ENCODE results near the gene CAPN11.
A peak's percentile ranks its signal among the peaks of the same experiment; 100 is the strongest.
"Not testable (repeated sequence)": the region's sequence is repeated elsewhere in the genome, so short reads cannot be mapped to it uniquely, and the experiment has no call there.

The CAPN11 gene

DNA sequence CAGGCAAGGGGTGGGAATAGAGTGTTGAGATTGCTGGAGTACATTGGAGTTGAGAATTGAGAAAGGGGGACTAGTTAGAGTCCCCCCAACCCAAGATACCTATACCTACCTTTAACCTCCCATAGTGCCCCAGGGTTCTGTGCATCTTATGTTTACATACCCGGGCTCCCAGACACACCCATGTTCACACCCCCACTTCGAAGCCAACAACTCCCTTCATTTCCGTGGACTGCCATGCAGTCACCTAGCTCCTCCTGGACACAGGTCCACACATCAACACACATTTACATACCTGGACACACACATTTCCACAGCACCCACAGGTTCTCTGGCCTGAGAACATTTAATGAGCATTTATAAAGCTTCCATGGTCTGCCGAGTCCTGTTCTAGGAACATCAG is 26.1 kb upstream of the CAPN11 start:
- DNase-seq = no peak

DNA sequence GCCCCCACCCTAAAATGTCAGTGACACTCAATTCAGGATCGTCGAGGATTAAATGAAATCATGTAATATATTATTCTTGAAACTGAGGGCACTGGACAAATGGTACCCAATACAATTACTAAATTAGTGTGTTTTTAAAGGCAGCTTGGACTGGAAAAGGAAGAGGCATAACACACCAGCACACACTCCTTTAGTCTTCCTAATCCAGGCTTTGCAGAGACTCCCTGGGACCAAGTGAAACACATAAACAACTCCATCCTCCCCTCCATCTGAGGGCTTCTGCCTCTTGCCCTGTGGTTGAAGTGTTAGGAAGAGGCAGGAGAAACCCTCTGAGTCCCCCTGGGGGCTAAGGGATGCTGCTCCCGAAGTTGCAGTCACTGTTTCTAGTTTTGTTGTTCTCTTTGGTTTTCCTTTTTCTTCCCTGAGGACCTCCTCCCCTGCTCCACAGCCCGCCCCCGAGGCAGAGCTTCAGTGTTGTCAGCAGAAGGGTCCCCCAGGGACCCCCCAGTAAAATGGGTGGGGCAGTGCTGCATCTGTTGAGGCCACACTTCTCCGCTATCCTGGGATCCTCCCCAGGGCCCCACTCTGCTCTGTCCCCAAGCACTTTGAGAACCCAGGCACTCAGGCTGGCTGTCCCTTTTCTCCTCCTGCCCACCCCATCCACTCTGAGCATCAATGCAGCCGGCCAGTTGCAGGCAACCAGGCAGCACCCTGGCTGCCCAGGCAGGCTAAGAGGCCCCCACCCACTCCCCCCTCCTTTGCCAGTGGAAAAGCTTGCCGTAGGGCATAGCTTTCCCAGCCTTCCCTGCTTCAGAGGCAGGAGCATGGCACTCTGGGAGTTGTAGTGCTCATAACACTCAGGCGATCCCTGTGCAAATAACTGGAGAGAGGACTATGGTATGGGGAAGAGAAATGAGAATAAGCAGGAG is 25.4 kb upstream of the CAPN11 start:
- DNase-seq = no peak

DNA sequence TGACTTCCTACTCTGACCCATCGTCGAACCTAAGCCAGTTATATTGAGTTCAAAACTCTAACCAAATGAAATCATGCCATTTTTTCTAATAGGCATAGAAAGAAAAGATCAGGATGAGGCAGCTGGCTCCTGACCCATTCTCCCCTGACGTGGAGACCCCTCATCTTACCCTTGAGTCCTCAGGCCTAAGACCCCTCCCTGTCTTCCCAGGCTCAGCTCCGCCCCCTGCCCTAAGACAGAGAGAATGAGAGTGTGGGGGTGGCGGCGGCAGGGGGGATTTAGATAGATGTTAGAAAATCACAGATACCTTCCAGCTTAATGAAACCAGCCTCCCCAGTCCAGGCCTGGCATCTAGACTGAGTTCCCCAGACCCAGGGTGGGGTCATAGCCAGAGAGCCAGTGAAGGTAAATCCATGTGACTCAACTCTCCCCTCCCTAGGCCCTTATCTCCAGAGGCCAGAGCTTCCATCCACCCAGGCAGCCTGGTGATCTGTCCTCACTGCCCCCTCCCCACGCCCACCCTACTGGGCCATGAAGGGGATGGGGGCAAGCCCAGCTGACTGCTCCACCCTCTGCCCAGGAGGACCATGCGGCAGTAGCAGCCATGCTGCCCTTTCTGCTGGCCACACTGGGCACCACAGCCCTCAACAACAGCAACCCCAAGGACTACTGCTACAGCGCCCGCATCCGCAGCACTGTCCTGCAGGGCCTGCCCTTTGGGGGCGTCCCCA is 24.5 kb upstream of the CAPN11 start:
- DNase-seq = no peak

DNA sequence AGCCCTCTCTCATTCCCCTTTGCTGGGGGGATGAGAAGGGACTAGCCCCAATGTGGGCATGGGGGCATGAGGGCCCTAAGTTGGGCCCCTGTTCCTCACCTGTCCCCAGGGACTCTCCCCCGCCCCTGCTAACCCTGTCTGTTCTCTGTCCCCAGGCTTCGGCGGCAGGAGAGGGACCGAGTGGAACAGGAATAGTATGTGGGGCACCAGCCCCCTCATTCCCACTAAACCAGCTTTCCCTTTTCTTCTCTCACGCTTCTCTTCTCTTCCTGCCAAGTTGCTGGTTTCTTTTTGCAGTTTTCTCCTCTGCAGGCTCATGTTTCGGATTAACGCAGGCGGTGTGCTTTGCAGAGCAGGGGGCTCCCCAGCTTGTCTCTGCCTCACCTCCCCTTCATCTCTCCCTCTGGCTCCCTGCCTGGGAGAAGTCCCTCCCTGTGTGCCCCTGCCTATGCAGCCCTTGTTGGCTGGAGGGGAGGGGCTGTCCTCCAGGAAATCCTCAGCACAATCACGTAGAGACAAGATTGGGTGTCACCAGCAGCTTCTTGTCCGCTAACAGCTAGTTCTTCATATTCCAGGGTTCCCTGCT is 23.4 kb upstream of the CAPN11 start:
- DNase-seq = no peak

DNA sequence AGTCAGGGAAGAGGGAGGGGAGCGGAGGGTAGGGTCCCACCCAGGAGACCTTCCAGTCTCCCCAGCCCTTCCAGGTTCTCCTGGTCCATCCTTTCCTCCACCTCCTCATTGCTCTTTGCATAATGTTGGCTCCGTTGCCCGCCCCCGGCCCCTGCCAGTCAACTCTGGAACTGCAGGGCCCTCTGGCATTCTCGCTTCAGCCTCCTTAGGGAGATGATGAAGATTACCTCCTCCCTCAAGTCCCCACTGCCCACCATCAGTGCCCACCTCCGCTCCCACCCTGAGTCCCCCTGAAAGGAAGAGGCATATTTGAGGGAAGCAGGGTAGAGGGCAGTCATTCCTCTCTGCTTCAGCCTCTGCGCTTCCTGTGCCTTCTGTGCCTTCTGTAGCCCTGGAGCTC is 22.7 kb upstream of the CAPN11 start:
- no peak for DNase-seq

DNA sequence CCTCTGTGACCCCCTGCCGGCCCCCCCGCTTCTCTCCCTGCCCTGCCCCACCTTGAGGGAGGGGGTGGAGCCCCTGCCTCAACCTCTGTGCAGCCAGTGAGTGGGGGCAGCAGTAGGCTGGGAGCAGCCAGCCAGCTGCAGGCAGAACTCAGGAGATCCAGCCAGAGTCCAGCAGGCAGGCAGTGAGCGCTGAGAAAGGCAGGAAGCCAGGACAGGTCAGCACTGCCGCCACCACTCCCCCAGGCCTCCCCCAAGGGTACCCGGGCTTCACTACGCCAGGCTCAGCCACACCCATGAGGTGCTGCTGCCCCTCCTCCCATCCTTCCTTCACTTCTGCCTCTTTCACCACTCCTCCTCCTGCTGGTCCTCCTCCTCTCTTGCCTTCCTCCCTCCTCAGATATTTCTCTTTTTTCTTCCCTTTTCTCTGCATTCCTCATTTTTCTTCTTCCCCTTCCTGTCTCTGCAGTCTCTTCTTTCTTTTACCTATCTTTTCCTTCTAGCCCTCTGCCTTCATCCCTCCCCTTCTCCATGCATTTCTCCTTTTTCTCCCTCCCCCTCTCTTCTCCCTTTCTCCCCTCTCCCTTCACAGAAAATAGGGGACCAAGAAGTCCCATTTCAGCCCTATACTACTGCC is 19.8 kb upstream of the CAPN11 start:
- no peak for DNase-seq

DNA sequence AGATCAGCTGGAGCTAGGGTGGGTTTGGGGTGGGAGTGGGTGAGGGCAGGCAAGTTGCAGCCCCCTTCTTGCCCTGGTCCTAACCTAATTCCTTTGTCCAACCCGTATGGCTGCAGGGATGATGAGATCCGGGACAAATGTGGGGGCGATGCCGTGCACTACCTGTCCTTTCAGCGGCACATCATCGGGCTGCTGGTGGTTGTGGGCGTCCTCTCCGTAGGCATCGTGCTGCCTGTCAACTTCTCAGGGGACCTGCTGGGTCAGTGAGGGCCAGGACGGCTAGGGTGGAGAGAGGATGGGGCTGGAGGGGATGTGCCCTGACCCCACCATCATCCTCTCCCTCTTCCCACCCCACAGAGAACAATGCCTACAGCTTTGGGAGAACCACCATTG is 19.3 kb upstream of the CAPN11 start:
- no peak for DNase-seq

DNA sequence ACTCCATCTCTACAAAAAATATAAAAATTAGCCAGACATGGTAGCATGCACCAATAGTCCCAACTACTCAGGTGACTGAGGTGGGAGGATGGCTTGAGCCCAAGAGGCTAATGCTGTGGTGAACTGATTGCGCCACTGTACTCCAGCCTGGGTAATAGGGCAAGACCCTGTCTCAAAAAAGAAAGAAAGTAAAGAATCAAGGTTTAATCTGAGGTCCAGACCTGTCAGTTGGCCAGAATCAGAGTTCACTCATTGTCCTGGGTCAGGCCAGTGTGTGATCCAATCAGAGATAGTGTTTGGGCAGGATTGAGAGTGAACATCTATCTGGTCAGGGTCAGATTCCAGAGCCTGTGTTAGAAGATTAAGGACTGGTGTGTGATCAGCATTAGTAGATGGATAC is 15.8 kb upstream of the CAPN11 start:
- DNase-seq = no peak

DNA sequence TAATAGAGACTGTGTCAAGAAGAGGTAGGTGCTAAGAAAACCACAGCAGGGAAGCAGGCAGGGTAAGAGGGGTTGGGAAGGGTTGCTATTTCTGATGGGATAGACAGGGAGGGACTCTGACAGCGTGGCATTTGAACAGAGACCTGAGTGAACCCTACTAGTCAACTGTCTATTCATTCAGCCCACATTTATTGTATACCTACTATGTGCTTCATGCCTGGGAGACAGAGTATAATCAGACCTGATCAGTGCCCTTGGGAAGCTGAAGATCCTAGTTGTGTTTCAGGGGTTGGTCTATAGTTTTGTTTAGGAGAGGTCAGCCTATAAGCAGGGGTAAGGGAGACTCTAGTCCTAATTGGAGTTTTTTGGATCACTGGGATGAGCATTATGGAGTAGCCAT is 14.9 kb upstream of the CAPN11 start:
- DNase-seq = no peak

DNA sequence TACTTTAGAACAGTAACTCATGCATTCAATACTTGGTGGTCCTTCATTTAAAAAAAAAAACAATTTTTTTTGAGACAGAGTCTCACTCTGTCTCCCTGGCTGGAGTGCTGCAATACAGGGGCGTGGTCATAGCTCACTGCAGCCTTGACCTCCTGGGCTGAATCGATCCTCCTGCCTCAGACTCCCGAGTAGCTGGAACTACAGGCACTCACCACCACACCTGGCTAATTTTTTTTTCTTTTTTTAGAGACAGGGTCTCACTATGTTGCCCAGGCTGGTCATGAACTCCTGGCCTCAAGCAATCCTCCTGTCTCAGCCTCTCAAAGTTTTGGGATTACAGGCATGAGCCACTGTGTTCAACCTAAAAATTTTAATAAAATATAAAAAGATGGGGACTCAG is 14.1 kb upstream of the CAPN11 start:
- DNase-seq = not testable (repeated sequence)

DNA sequence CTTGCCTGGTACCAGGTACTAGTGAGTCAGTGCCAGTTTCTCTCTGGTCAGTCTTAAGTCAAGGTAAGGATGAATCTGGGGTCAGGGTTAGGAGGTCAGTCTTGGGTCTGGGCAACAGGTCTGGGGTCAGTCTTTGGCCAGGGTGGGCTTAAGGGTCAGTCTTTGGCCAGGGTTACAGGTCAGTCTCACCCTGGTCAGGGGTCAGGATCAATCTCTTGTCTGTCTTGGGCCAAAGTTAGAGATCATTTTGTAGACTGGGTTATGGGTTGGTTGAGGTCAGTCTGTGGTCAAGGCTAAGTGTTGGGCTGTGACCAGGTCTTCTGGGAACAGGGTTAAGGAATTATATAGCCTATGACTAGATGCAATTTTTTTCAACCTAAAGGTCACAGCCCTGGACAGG is 12.8 kb upstream of the CAPN11 start:
- DNase-seq = no peak

DNA sequence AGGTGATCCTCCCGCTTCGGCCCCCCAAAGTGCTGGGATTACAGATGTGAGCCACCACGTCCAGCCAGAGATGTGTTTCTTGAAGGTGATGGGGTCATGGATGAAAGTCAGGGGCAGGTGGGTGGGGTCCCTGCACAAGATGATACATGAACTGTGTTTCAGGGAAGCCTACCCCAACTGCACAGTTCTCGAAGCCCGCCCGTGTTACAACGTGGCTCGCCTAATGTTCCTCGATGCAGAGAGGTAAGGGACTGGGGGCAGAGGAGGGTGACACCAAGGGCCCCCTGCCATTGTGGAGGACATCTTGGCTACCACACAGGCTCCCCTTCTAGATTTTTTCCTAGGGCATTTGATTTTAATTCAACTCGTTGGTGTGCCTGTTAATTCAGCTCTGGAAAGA is 11.9 kb upstream of the CAPN11 start:
- no peak for DNase-seq

DNA sequence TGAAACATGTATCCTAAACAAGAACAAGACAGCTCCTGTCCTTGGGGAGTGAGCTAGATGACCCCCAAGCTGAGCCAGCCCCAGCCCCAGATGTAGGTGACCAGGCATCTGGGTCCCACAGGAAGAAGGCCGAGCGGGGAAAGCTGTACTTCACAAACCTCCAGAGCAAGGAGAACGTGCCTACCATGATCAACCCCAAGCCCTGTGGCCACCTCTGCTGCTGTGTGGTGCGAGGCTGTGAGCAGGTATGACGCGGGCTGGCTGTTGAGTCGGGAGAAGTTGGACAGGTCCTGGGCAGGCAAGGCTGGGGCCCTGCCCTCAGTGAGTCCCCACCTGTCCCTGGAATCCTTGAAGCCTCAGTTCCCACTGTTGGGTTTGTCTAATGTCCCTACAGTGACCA is 11.4 kb upstream of the CAPN11 start:
- DNase-seq = no peak

DNA sequence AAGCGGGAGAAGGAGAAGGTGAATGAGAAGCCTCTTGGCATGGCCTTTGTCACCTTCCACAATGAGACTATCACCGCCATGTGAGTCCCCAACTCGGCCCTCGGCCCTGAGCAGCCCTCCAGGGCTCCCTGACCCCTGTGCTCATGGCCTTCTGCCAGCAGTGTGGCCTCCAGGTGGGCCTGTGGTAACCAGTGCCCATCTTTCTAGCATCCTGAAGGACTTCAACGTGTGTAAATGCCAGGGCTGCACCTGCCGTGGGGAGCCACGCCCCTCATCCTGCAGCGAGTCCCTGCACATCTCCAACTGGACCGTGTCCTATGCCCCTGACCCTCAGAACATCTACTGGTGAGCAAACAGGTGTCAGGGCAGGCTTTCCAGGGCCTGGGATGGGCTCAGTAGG is 10.3 kb upstream of the CAPN11 start:
- no peak for DNase-seq

DNA sequence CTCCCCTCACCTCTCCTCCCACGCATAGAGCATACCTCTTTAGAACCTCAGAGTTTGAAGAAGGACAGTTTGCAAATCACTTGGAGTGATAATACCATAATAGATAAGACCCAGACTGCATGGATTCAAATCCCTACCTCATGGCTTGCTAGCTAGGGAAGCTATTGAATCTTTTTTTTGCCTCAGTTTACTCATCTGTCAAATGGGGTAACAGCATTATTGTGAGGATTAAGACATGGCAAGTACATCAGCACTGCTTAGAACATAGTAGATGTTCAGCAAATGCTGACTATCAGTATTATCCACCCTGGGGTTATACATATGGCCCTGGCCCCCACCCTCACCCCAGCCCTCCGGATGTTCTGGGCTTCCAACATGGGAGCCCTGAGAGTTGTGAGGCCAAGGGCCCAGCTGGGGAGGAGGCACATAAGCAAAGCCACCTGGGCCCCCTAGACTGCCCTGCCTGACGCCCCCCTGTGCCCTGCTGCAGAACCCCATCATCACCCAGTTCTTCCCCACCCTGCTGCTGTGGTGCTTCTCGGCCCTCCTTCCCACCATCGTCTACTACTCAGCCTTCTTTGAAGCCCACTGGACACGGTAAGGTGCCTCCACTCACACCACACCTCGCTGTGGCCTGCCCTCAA is 9.1 kb upstream of the CAPN11 start:
- DNase-seq = no peak

DNA sequence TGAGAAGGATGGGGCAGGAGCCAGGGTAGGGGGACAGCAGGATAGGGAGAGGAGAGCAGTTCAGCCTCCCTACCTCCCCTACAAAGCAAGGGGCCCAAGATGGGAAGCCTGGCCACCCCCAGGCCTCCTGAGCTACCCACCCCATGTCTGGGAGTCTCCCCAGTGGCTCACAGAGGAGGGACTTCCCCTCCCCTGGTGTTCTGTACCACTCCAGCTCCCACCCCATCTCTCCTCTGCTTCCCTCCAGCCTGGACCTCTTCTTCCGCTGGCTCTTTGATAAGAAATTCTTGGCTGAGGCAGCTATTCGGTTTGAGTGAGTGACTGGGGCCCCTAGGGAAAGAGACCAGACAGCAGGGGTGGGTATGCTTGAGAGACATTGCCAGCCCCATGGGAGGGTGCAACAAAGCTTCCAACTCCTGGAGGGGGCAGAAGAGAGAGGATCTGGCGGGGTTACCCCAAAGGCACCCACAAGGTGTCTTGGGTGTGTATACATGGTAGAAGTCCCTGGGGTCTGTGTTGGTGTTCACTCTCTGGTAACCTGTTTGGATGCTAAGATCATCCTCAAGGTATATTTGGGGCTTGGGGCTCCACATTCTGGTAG is 8.2 kb upstream of the CAPN11 start:
- DNase-seq = no peak

DNA sequence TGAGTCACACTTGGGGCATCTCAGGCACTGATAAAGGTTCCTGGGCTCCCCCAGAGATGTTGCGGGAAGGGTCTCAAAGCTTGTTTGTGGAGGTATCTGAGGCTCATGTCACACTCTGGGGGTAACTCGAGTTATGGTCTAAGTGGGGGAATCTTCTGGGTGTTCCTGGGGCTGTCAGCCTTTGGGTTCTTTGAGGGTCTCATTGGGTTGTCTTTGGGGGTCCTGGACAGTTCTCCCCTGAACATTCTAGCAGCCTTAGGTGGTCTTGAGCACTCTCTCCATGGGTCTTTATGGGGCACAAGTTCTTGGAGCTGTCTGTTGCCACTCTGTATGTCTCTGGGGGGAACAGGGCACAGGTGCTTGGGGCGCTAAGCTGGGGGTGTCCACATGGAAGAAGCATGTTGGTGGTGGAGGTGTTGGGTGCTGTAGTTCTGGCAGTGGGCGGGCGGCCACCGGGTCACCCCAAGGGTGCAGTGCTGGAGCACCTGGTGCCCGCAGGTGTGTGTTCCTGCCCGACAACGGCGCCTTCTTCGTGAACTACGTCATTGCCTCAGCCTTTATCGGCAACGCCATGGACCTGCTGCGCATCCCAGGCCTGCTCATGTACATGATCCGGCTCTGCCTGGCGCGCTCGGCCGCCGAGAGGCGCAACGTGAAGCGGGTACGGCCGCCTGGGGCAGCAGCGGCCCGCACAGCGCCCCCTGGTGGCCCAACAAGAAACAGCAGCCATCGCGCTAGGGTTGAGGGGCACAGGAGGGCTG is 7.1 kb upstream of the CAPN11 start:
- DNase-seq = peak; percentile 74 to 77

DNA sequence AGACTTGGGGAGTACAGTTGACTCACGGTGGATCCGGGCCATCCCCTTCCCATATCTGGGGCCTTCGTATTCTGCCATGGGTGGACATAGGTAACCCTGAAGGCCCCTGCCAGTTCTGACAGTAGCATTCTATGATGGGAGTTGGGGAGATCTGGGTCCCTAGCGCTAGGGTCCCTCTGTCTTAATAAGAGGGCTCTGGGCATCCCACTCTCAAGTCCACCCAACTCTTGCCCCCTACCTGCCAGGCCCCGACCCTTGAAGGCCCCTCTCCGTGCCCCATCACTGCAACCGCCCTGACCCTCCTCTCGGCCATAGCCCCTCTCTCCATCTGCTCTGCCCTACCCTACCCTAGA is 6.5 kb upstream of the CAPN11 start:
- no peak for DNase-seq

DNA sequence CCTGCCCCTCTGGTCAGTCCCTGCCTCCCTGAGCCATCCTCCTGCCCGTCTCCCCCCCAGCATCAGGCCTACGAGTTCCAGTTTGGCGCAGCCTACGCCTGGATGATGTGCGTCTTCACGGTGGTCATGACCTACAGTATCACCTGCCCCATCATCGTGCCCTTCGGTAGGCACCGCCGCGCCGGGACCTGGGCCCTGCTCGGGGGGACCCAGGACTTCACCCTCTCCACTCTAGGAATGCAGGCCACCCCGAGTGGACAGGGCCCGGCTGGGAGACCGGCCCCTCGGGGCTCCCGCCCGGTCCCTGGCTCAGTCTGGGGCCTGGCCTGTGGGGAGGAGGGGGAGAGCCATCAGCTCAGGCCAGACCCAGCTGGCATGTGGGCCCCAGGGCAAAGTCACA is 6.1 kb upstream of the CAPN11 start:
- DNase-seq = no peak

DNA sequence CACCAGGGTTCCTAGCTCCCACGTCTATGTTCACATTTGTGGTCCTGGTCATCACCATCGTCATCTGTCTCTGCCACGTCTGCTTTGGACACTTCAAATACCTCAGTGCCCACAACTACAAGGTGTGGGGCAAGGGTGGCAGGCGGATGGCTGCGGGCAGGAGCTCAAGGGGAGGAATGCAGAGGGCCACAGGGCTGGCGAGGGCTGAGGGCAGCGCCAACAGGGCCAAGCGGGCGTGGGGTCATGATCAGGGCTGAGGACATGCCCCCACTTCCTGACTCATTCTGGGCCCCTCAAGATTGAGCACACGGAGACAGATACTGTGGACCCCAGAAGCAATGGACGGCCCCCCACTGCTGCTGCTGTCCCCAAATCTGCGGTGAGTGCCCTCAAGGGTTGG is 4.6 kb upstream of the CAPN11 start:
- DNase-seq = no peak

DNA sequence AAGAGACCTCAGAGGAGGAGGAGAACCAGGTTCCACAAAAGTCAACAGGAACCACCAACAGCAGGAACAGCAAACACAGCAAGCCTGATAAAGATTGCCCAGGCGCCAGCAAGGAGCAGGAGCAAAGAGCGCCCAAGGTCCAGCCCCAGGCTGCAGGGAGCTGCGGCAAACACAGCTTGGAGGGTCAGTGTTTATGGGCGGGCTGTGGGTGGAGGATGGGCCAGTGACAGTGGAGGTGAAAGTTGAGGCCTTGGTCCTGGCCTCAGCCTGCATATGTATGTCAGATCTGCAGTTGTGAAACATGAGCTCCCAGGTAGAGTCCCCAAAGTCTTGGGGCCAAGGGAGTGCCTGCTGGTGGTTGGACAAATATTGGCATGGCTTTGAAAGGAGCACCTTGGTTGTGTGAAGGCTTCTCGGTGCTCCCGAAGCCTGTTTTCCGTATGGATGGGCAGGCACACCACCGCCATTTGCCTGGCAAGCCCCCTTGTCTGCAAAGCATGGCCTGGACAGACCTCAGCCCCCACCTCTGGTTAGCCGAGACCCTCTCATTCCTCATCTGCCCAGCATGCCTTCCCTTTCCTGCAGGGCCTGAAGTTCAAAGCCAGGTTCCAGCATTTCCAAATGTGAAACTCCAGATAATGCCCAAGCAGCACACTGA is 2.0 kb upstream of the CAPN11 start:
- no peak for DNase-seq

All from activated CD4-positive, alpha-beta T cell treated with anti-CD3 and anti-CD28 coated beads, Interleukin-2, amount 50 U/mL, for 4 hours (primary cell).